Liver (tissue), 3 donors: ENCODE measurements around the gene SLC25A21.

Source experiments
- CTCF ChIP-seq: fragments of 150-350 bp; IDR thresholded peaks from 2 replicates; pipeline ENCODE4 v1.5.1; 2017; ENCODE audit warnings: improper control_type of control experiment, low read depth, low read length; ENCODE audit not compliant: missing input control
- FOXA1 ChIP-seq: IDR thresholded peaks from 2 replicates; pipeline ENCODE4 v1.6.1; 2016; ENCODE audit warnings: antibody characterized with exemption
- JUND ChIP-seq, 2 donors: IDR thresholded peaks; 2 replicates each; pipeline ENCODE4 v1.6.1; 2016; ENCODE audit warnings: antibody characterized with exemption in 2 of 2
- NR2F2 ChIP-seq: IDR thresholded peaks from 2 replicates; pipeline ENCODE4 v1.6.1; 2016; ENCODE audit warnings: antibody characterized with exemption
- TAF1 ChIP-seq: conservative IDR thresholded peaks from 2 replicates; pipeline ENCODE4 v1.6.1; 2016; ENCODE audit warnings: antibody characterized with exemption, mild to moderate bottlenecking
- TF ChIP-seq, protein P1 (sequence below): IDR thresholded peaks from 2 replicates; pipeline ENCODE4 v1.6.1; 2016; ENCODE audit warnings: antibody characterized with exemption
- TF ChIP-seq, protein P2 (sequence below): IDR thresholded peaks from 2 replicates; pipeline ENCODE4 v1.6.1; 2016; ENCODE audit warnings: antibody characterized with exemption, mild to moderate bottlenecking
- donor health status: healthy.
- donor health status: healthy.

GRCh38 chr14:36724162-36724561 lies 448.2 kb downstream of the SLC25A21 start:
- TF ChIP-seq NR2F2, result no peak
- TF ChIP-seq CTCF, result no peak
- TF ChIP-seq FOXA1, result no peak
- TF ChIP-seq, protein P1, sequence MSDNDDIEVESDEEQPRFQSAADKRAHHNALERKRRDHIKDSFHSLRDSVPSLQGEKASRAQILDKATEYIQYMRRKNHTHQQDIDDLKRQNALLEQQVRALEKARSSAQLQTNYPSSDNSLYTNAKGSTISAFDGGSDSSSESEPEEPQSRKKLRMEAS, result no peak
- TF ChIP-seq JUND (IDR thresholded peaks at IDR 0.05), result no peak
- TF ChIP-seq, protein P2, sequence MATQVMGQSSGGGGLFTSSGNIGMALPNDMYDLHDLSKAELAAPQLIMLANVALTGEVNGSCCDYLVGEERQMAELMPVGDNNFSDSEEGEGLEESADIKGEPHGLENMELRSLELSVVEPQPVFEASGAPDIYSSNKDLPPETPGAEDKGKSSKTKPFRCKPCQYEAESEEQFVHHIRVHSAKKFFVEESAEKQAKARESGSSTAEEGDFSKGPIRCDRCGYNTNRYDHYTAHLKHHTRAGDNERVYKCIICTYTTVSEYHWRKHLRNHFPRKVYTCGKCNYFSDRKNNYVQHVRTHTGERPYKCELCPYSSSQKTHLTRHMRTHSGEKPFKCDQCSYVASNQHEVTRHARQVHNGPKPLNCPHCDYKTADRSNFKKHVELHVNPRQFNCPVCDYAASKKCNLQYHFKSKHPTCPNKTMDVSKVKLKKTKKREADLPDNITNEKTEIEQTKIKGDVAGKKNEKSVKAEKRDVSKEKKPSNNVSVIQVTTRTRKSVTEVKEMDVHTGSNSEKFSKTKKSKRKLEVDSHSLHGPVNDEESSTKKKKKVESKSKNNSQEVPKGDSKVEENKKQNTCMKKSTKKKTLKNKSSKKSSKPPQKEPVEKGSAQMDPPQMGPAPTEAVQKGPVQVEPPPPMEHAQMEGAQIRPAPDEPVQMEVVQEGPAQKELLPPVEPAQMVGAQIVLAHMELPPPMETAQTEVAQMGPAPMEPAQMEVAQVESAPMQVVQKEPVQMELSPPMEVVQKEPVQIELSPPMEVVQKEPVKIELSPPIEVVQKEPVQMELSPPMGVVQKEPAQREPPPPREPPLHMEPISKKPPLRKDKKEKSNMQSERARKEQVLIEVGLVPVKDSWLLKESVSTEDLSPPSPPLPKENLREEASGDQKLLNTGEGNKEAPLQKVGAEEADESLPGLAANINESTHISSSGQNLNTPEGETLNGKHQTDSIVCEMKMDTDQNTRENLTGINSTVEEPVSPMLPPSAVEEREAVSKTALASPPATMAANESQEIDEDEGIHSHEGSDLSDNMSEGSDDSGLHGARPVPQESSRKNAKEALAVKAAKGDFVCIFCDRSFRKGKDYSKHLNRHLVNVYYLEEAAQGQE, result no peak
- no peak for TF ChIP-seq TAF1
